Retinal pigment epithelial cell (primary cell): ENCODE results near the gene SLC29A1.
A peak's percentile ranks its signal among the peaks of the same experiment; 100 is the strongest.

Experiments used
- DNase-seq: peaks from one replicate; pipeline ENCODE4 v3.0.0-alpha.2; 2010; ENCODE audit warnings: low read depth
- H3K4me3 ChIP-seq: 2 replicates; pipeline ENCODE4 v1.5.1; 2011; ENCODE audit warnings: mild to moderate bottlenecking, low read length, control low read depth, moderate library complexity
- TF ChIP-seq, protein P1 (sequence below): conservative IDR thresholded peaks from 2 replicates; pipeline ENCODE4 v1.5.1; 2011; ENCODE audit warnings: low read depth, low read length, control low read depth, inconsistent platforms

SLC29A1 gene

GRCh38 chr6:44224029-44224964 lies 902 bp downstream of the SLC29A1 start:
- H3K4me3 ChIP-seq: peak overlapping the region; percentile 52
- TF ChIP-seq, protein P1, sequence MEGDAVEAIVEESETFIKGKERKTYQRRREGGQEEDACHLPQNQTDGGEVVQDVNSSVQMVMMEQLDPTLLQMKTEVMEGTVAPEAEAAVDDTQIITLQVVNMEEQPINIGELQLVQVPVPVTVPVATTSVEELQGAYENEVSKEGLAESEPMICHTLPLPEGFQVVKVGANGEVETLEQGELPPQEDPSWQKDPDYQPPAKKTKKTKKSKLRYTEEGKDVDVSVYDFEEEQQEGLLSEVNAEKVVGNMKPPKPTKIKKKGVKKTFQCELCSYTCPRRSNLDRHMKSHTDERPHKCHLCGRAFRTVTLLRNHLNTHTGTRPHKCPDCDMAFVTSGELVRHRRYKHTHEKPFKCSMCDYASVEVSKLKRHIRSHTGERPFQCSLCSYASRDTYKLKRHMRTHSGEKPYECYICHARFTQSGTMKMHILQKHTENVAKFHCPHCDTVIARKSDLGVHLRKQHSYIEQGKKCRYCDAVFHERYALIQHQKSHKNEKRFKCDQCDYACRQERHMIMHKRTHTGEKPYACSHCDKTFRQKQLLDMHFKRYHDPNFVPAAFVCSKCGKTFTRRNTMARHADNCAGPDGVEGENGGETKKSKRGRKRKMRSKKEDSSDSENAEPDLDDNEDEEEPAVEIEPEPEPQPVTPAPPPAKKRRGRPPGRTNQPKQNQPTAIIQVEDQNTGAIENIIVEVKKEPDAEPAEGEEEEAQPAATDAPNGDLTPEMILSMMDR: peak; percentile 13
- DNase-seq: no peak

DNA sequence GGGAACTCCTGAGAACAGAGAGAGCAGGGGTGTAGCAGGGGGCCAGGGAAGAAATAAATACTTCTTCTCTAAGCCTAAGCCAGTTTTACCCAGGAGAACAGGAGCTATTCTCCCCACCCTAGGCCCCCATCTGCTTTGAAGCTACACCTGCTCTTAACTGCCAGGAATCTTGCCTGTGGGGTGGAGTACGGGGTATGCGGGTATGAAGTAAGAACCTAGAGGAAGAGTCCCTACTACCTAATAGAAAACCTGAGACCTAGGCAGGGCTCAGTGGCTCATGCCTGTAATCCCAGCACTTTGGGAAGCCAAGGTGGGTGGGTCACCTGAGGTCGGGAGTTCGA lies 1.5 kb downstream of the SLC29A1 start:
- TF ChIP-seq, protein P1: no peak
- no peak overlapping the region for H3K4me3 ChIP-seq

DNA sequence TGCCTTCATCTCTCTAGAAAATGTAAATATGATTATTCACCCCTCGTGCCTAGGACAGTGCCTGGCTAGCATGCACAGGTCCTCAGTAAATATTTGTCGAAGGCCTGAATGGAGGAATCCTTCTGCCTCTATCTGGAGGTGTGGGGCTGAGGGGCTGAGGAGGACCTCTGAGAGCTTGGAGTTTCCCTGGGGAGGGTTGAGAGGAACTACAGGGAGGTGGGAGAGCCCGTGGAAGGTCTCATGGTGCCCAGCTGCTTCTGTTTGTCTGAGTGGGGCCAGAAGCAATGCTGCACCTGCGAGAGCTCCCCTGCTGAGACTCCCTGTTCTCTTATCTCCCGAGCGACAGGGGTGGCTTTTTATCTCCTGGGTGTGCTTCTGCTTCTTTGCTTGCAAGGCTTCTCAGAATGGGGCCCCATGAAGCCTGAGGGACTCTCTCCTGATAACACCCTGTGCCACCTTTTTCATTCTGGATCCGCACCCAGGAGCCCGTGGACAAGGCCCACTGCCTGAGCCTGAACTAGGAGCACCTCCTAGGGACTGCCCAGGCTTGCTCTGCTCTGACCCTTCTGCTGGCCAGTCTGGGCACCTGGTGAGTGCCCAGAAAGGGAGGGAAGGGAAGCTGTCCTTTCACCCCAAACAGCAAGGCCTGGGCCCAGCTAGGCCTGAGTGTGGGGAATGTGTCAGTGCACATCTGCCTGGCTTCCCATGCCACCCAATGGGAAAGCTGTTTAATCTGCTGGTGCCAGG lies 2.4 kb downstream of the SLC29A1 start:
- H3K4me3 ChIP-seq: no peak overlapping the region
- no peak for DNase-seq
- TF ChIP-seq, protein P1: no peak

More for the DNA sequence above, 1.5 kb downstream of the SLC29A1 start:
- no peak for DNase-seq

DNA sequence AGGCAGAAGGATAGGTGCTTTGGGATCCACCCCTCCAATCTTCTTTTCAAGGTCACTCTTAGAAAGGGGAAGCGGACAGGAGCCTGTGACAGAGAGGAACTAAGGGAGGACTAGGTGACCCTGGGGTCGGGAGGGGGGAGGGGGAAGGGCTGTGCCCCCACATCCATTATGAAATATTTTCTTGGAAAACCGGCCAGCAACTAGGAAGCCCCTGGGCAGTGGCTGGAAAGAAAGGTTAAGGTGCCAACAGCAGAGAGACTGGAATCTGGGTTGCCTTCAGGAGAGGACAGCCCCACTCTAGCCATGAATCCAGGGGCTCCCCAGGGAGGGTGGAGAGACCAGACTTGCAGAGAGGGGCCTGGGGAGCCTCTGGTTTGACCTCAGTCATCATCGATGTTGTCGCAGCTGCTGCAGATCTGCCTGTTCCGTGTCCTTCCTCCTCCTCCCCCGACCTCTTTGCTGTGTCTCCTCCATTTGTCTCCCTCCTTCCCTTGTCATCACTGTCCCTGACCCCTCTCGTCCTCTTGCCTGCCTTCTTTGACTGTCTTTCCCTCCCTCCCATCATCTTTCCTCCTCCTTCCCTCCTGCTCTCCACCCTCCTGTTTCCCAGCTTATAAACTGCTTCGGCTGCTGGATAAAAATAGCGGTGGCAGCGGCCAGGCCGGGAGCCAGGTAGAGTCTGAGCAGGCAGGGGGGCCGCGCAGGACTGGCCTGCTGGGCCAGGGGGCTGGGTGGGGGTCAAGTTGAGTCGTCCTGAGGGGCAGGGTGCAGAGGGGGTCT lies 3.2 kb downstream of the SLC29A1 start:
- H3K4me3 ChIP-seq: no peak overlapping the region
- DNase-seq: no peak
- TF ChIP-seq, protein P1: no peak

DNA sequence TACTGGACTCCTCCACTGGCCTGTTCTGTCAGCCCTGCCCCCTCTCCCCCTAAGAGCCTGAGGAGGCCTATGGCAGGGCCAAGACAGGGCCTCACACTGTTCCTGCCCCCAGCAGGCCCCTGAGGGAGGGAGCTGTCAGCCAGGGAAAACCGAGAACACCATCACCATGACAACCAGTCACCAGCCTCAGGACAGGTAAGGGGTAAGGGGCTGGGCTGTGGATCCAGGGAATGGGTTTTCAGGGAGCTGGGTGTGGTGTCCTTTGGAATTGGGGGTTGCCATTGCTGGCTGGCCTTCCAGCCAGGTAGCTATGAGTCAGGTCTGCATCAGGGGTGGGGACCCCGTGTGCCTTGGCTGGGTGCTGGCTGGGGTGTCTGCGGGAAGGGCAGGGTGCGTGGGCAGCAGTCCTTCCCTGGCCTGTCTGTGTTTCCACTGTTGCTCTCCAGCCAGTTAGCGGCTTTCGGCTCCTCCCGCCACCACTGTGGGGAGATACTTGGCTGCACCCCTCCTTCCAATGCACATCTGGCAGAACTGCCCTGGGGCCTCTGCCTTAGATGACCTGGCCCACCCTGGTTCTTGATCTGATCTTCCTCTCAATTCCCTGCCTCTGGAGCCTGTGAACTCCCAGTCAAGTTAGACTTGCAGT lies 3.9 kb downstream of the SLC29A1 start:
- DNase-seq: no peak
- H3K4me3 ChIP-seq: no peak overlapping the region

DNA sequence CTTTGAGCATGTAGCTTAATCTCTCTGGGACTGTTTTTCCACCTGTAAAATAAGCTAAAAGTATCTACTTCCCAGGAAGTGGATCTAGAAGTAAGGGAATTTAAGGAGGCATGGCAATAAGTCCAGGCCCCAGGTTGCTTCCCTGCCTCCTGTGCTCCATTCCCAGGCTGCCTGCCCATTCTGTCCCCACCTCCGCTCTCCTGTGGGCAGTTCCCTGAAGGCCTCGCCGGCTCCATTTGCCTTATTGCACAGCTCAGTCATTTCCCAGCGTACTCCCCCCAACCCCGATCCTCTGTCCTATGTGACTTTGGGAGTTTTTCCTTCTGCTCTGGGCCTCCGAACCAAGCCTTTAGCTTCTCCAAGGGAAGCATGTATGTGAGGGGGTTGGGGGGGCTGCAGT lies 4.6 kb downstream of the SLC29A1 start:
- H3K4me3 ChIP-seq: no peak overlapping the region
- DNase-seq: no peak
- TF ChIP-seq, protein P1: no peak

More for the DNA sequence above, 3.9 kb downstream of the SLC29A1 start:
- TF ChIP-seq, protein P1: no peak
